Measurements from ENCODE around the gene GALM.

Gene GALM

DNA sequence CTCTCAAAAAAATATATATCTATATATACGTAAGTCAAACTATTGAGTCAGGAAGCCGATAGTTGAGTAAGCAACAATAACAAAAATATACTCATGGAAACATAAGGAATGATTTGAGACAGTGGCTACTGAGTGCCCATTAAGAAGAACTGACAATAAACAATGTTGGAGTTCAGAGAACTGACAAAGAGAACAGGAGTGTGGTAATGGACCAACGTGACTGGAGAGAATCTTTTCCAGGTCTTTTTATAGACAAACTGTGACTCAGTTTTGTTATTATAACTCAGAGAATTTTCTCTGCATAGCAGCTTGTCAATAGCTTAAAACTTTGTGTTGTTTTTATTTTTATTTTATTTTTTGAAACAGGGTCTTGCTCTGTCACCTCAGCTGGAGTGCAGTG, 4.6 kb upstream of the GALM start:
- H3K27ac ChIP-seq (ENCODE audit: low read depth, low read length), result no peak overlapping the region
- H3F3A ChIP-seq (ENCODE audit: insufficient read depth), result no peaks in the 10 kb centered on the region
- H3K4me2 ChIP-seq (ENCODE audit: low read depth, low read length, poor library complexity, severe bottlenecking), result no peak overlapping the region
- H2AFZ ChIP-seq (ENCODE audit: low read depth, low read length, severe bottlenecking), result no peak overlapping the region
- no peak for TF ChIP-seq EZH2phosphoT487 (conservative IDR thresholded peaks at IDR 0.05; ENCODE audit: low read length)
- TF ChIP-seq, protein P1, sequence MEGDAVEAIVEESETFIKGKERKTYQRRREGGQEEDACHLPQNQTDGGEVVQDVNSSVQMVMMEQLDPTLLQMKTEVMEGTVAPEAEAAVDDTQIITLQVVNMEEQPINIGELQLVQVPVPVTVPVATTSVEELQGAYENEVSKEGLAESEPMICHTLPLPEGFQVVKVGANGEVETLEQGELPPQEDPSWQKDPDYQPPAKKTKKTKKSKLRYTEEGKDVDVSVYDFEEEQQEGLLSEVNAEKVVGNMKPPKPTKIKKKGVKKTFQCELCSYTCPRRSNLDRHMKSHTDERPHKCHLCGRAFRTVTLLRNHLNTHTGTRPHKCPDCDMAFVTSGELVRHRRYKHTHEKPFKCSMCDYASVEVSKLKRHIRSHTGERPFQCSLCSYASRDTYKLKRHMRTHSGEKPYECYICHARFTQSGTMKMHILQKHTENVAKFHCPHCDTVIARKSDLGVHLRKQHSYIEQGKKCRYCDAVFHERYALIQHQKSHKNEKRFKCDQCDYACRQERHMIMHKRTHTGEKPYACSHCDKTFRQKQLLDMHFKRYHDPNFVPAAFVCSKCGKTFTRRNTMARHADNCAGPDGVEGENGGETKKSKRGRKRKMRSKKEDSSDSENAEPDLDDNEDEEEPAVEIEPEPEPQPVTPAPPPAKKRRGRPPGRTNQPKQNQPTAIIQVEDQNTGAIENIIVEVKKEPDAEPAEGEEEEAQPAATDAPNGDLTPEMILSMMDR (IDR thresholded peaks at IDR 0.05; ENCODE audit: insufficient read depth, low read length, poor library complexity, severe bottlenecking), result no peak
- H4K20me1 ChIP-seq (ENCODE audit: low read depth, low read length), result no peaks in the 10 kb centered on the region
- no peak overlapping the region for H3K9ac ChIP-seq (ENCODE audit: low read length)
- no peaks in the 10 kb centered on the region for H3K9me3 ChIP-seq (ENCODE audit: insufficient read depth, low read length)
- no peaks in the 10 kb centered on the region for H3K79me2 ChIP-seq (ENCODE audit: insufficient read depth, low read length)
- H3K27me3 ChIP-seq (ENCODE audit: low read length), result no peaks in the 10 kb centered on the region
- no peak overlapping the region for H3K4me3 ChIP-seq (ENCODE audit: insufficient read depth, low read length, poor library complexity, severe bottlenecking)
- H3K9me2 ChIP-seq (replicated peaks; ENCODE audit: insufficient read depth, low read length), result no peaks in the 10 kb centered on the region
- no peaks in the 10 kb centered on the region for H3K36me3 ChIP-seq (ENCODE audit: low read length)

- H3K4me3 ChIP-seq (ENCODE audit: insufficient read depth, low read length, poor library complexity, severe bottlenecking), result no peak overlapping the region
- H4K20me1 ChIP-seq (ENCODE audit: low read depth, low read length), result no peaks in the 10 kb centered on the region
- peak overlapping the region; percentile 61 for H3K4me2 ChIP-seq (ENCODE audit: low read depth, low read length, poor library complexity, severe bottlenecking)
- no peaks in the 10 kb centered on the region for H3K9me3 ChIP-seq (ENCODE audit: insufficient read depth, low read length)
- H3K9ac ChIP-seq (ENCODE audit: low read length), result no peak overlapping the region
- H2AFZ ChIP-seq (ENCODE audit: low read depth, low read length, severe bottlenecking), result peak overlapping the region; percentile 65
- TF ChIP-seq, protein P1 (IDR thresholded peaks at IDR 0.05; ENCODE audit: insufficient read depth, low read length, poor library complexity, severe bottlenecking), result no peak
- TF ChIP-seq EZH2phosphoT487 (conservative IDR thresholded peaks at IDR 0.05; ENCODE audit: low read length), result no peak
- H3K27me3 ChIP-seq (ENCODE audit: low read length), result 0 out of 2 replicates have a peak, but pooled peaks cover 3% of the 10 kb centered on the region
- H3K79me2 ChIP-seq (ENCODE audit: insufficient read depth, low read length), result no peaks in the 10 kb centered on the region
- no peaks in the 10 kb centered on the region for H3F3A ChIP-seq (ENCODE audit: insufficient read depth)
- H3K9me2 ChIP-seq (replicated peaks; ENCODE audit: insufficient read depth, low read length), result no peaks in the 10 kb centered on the region
- H3K36me3 ChIP-seq (ENCODE audit: low read length), result no peaks in the 10 kb centered on the region
- H3K27ac ChIP-seq (ENCODE audit: low read depth, low read length), result no peak overlapping the region
Observed at GRCh38 chr2:38666556-38666910, 619 bp downstream of the GALM start.

DNA sequence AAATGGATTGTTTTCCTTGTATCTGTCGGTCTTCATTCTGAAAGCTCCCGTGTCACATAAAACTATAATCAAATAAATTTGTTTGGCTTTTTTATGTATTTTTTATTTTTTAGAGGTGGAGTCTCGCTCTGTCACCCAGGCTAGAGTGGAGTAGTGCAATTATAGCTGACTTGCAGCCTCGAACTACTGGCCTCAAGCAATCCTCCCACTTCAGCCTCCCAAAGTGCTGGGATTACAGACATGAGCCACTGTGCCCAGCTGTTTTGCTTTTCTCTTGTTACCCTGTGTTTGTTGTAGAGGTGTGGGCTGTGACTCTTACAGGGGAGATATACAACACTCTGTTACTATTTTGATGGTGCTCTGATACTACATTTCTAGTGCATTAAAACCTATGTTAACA, 2.2 kb downstream of the GALM start:
- TF ChIP-seq, protein P1 (IDR thresholded peaks at IDR 0.05; ENCODE audit: insufficient read depth, low read length, poor library complexity, severe bottlenecking), result no peak
- Histone ChIP-seq H3F3A (ENCODE audit: insufficient read depth) (no peaks in the 10 kb centered on the region), H2AFZ (ENCODE audit: low read depth, low read length, severe bottlenecking) (no peak overlapping the region), H3K4me2 (ENCODE audit: low read depth, low read length, poor library complexity, severe bottlenecking) (no peak overlapping the region), H3K9me3 (ENCODE audit: insufficient read depth, low read length) (no peaks in the 10 kb centered on the region), H3K36me3 (ENCODE audit: low read length) (no peaks in the 10 kb centered on the region), H4K20me1 (ENCODE audit: low read depth, low read length) (no peaks in the 10 kb centered on the region), H3K9me2 (replicated peaks; ENCODE audit: insufficient read depth, low read length) (no peaks in the 10 kb centered on the region), H3K27ac (ENCODE audit: low read depth, low read length) (no peak overlapping the region), H3K27me3 (ENCODE audit: low read length) (0 out of 2 replicates have a peak, but pooled peaks cover 3% of the 10 kb centered on the region), H3K9ac (ENCODE audit: low read length) (no peak overlapping the region), H3K79me2 (ENCODE audit: insufficient read depth, low read length) (no peaks in the 10 kb centered on the region), H3K4me3 (ENCODE audit: insufficient read depth, low read length, poor library complexity, severe bottlenecking) (no peak overlapping the region)

Measured in SU-DHL-6 (cell line).